ENCODE measurements around the gene RFX7. TPM values are rescaled to one million over a fixed set of nuclear protein-coding genes. Genes with fewer than 3 reads are reported as not detected.

RFX7 gene
- total and polyA plus RNA-seq, 2 of the 4 experiments (the other 2 are of a cell fraction) = 4.1 to 10.6 TPM

DNA sequence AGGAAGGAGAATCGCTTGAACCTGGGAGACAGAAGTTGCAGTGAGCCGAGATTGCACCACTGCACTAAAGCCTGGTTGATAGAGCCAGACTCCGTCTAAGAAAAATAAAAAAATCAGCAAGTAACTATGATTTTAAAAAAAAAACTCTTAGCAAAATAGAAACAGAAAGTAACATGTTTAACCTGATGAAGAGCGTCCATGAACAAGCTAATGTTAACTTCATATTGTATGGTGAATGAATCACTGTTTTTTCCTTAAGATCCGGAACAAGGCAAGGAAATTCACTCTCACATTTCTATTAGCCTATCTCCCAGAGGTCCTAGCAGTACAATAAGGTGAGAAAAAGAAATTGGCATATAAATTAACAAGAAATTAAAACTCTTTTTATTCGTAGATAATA is 69.0 kb downstream of the RFX7 start:
- H3K27ac ChIP-seq (ENCODE audit: insufficient read depth, low read length) = no peak overlapping the region
- H4K8ac ChIP-seq (ENCODE audit: low read depth in 2 of 2, low read length in 2 of 2) = no peak overlapping the region
- no peak overlapping the region for H3K14ac ChIP-seq (replicated peaks; ENCODE audit: low read depth, low read length)
- no peaks in the 10 kb centered on the region for H3K27me3 ChIP-seq (ENCODE audit: control insufficient read depth, insufficient read depth, low read length)
- no peak overlapping the region for H2BK5ac ChIP-seq (ENCODE audit: low read depth, low read length, poor library complexity, severe bottlenecking)
- peaks cover 27 to 49% of the 10 kb centered on the region in 2 experiments for H3K79me1 ChIP-seq (ENCODE audit: low read depth in 1 of 2, low read length in 2 of 2)
- no peak overlapping the region for H2BK15ac ChIP-seq (ENCODE audit: low read depth, low read length)
- in situ Hi-C loops (cut with MboI; ENCODE audit: low sequenced_read_pairs) = no loop called here
- H3K56ac ChIP-seq (ENCODE audit: extremely low read depth, insufficient read depth, low read length) = no peak overlapping the region
- no peaks in the 10 kb centered on the region for H3K9me3 ChIP-seq (ENCODE audit: control insufficient read depth, insufficient read depth, low read length)
- intact Hi-C loops (cut with micrococcal nuclease) = no loop called here
- TF ChIP-seq POLR2A (IDR thresholded peaks at IDR 0.05; ENCODE audit: low read depth, low read length) = no peak
- no peak for TF ChIP-seq CEBPB (IDR thresholded peaks at IDR 0.05; ENCODE audit: low read depth, low read length)
- no peak for TF ChIP-seq SMC3 (IDR thresholded peaks at IDR 0.05; ENCODE audit: low read depth, low read length)
- TF ChIP-seq RAD21 (IDR thresholded peaks at IDR 0.05; ENCODE audit: low read length) = no peak
- TF ChIP-seq MXI1 (IDR thresholded peaks at IDR 0.05; ENCODE audit: borderline replicate concordance, low read depth, low read length) = no peak
- H3K4me1 ChIP-seq (ENCODE audit: control insufficient read depth, insufficient read depth, low read length) = no peaks in the 10 kb centered on the region
- H3K23ac ChIP-seq (ENCODE audit: low read depth, low read length) = no peak overlapping the region
- no CpG with 5 or more reads among the region's 6 CpGs for WGBS, 2 experiments (ENCODE audit: extremely low coverage in 2 of 2, insufficient read length in 1 of 2)
- ChIA-PET POLR2A (ENCODE audit: unreplicated experiment) (no interaction called here), CTCF (interaction anchor here (0.6 kb wide), 1 partner anchor 65 kb away, joined by 4 read pairs; no protein-coding TSS in a partner anchor)
- H4K91ac ChIP-seq (ENCODE audit: insufficient read depth, low read depth, low read length) = no peak overlapping the region
- H2AFZ ChIP-seq (replicated peaks; ENCODE audit: low read length, poor library complexity) = no peak overlapping the region
- H3K4me3 ChIP-seq (ENCODE audit: insufficient read depth, low read depth, low read length) = no peak overlapping the region
- no peak overlapping the region for H2AK5ac ChIP-seq (ENCODE audit: low read depth, low read length)
- H3K4ac ChIP-seq (ENCODE audit: low read depth, low read length) = no peak overlapping the region
- H2AK9ac ChIP-seq (replicated peaks; ENCODE audit: low read depth, low read length, poor library complexity) = no peak overlapping the region
- peaks cover 9% of the 10 kb centered on the region; the same call in 1 of the 2 replicates for H4K20me1 ChIP-seq (ENCODE audit: insufficient read depth, low read length)
- no peak overlapping the region for H3K18ac ChIP-seq (ENCODE audit: low read depth, low read length)
- dilution Hi-C loops (cut with HindIII; ENCODE audit: low sequenced_read_pairs, unreplicated experiment) = no loop called here
- no peaks in the 10 kb centered on the region for H3K9me1 ChIP-seq (ENCODE audit: insufficient read depth, low read length)
- no peak overlapping the region for H3K4me2 ChIP-seq (ENCODE audit: low read depth, low read length)
- BruUV-seq (replicated peaks) = no TSS peak
- H3K9ac ChIP-seq (ENCODE audit: low read depth, low read length) = no peak overlapping the region
- no peak for ATAC-seq (ENCODE audit: low read depth)
- H3K36me3 ChIP-seq (ENCODE audit: control insufficient read depth, insufficient read depth, low read length) = peaks cover 6% of the 10 kb centered on the region; the same call in 1 of the 2 replicates
- H2BK20ac ChIP-seq (ENCODE audit: low read depth, low read length) = no peak overlapping the region
- no peak for DNase-seq
- H2BK120ac ChIP-seq (ENCODE audit: low read depth, low read length) = no peak overlapping the region
- H4K5ac ChIP-seq (ENCODE audit: low read depth, low read length) = no peak overlapping the region
